Adrenal gland (tissue), 5 donors: ENCODE results near the gene ANTXRL.
"Not testable (repeated sequence)": the region's sequence is repeated elsewhere in the genome, so short reads cannot be mapped to it uniquely, and the experiment has no call there.

Experiments
- CTCF ChIP-seq, 6 experiments: fragments of 450-650 bp in 4 of 6; fragments of 200-600 bp in 2 of 6; sonication (generic) in 1 of 6; IDR thresholded peaks; 1 replicate in 5 of 6; 2 replicates in 1 of 6; pipeline versions ENCODE4 v1.5.1 to v1.8.0; 2016 to 2021; ENCODE audit warnings: antibody characterized with exemption in 6 of 6, mild to moderate bottlenecking in 2 of 6, moderate library complexity in 1 of 6
- POLR2A ChIP-seq, 2 donors: fragments of 450-650 bp; IDR thresholded peaks; one replicate each; pipeline ENCODE4 v1.6.1; 2017; ENCODE audit warnings: antibody characterized with exemption in 2 of 2, mild to moderate bottlenecking in 2 of 2, moderate library complexity in 1 of 2
- donor health status: DM: no; HTN: no; CAD: no.

GRCh38 chr10:46269554-46270053, 17.2 kb upstream of the ANTXRL start:
- TF ChIP-seq CTCF, POLR2A (IDR thresholded peaks at IDR 0.05): not testable (repeated sequence)
